GM19467 (cell line): ENCODE measurements around the gene ZG16B.

Experiments
- ATAC-seq: cut with Tn5 transposase; IDR thresholded peaks from one replicate; pipeline ENCODE4 v1.9.1; 2021; ENCODE audit warnings: mild to moderate bottlenecking, moderate library complexity; ENCODE audit not compliant: unreplicated experiment

Gene ZG16B

DNA sequence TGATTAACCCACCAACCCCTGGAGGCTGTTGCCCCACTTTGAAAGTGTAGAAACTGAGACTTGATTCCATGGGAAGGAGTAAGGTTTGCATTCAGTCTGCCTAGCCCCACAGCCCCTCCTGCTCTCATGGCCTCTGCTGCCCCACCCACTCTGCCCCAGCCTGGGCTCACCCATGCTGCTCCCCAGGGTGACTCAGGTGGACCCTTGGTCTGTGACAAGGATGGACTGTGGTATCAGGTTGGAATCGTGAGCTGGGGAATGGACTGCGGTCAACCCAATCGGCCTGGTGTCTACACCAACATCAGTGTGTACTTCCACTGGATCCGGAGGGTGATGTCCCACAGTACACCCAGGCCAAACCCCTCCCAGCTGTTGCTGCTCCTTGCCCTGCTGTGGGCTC is 25.4 kb upstream of the ZG16B start:
- no peak for ATAC-seq

DNA sequence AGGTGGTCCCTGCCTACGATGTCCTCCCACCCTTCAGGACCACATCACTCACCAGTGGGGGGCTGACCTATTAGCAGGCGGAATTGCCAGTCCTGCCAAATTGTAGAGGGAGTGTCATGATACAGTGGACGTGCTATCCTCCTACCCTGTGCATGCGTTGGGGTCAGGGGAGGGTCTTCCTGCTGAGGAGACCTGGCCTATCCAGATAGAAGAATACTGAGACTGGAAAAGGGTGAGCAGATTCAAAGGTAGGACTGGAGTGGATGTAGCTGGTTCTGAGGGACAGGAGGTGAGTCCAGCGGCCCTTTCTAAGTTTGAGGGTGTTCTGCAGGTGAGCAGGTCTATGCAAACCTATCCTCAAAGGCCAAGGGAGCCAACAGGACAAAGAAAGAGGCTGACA is 23.8 kb upstream of the ZG16B start:
- ATAC-seq: no peak

DNA sequence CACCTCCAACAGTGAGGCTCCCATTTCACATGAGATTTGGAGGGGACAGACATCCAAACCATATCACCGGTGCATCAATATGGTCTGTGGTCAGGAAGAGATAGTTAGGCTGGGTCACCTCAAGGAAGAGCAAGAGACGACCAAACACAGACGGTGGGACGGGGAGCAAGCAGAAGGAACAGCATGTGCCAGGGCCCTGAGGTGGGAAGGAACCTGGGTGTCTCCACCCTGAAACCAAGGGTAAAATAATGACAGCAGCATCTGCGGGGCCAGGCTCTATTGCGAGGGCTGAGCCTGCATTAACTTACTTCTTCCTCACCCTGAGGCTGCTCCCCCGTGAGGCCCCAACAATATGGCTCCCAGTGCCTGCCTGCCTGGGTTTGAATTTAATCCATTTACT is 21.9 kb upstream of the ZG16B start:
- ATAC-seq: no peak

- ATAC-seq: no peak
Observed at GRCh38 chr16:2809149-2809760, 20.8 kb upstream of the ZG16B start.

DNA sequence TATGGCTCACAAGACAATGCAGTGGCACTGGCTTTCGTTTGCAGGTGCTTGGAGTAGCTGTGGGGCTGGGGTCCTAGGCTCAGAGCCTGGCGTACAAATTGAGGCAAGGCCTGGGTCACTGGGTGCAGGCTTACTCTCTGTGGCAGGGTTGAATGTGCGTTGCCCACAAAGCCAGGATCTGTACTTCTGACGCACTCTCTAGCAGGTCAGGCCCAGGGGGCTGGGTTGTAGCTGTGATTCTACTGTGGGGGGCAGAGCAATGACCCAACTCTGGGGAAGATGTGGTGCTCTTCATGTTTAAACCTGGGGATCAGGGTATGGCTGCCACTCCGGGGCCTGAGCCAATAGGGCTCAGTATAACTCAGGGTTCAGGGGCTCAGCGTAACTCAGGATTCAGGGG is 19.5 kb upstream of the ZG16B start:
- ATAC-seq: no peak

- ATAC-seq: no peak
Observed at GRCh38 chr16:2811703-2812471, 18.2 kb upstream of the ZG16B start.

- ATAC-seq: no peak
Observed at GRCh38 chr16:2813771-2814221, 16.3 kb upstream of the ZG16B start.

GRCh38 chr16:2814551-2815298 is 15.4 kb upstream of the ZG16B start:
- no peak for ATAC-seq

DNA sequence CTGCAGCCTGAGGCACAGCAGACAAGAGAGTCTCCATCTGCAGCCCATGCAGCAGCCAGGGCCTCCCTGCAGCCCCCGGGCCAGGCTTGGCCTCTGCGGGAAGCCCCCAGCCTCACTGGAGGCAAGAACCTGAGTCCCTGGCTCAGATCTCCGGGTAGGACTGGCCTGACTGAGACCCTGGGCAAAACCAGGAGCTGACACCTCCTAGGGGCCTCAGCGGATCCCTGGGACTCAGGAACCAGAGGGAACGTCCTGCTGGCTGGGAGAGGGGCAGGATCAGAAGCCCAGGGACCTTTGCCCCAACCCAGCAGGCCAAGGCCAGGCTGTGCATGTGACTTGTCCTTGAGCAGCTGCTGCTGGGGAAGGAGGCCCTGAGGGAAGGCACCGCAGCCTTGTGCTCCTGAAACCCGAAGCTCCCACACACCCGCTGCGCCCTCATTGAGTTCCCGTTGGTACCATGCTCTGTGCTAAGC is 14.8 kb upstream of the ZG16B start:
- ATAC-seq: no peak

DNA sequence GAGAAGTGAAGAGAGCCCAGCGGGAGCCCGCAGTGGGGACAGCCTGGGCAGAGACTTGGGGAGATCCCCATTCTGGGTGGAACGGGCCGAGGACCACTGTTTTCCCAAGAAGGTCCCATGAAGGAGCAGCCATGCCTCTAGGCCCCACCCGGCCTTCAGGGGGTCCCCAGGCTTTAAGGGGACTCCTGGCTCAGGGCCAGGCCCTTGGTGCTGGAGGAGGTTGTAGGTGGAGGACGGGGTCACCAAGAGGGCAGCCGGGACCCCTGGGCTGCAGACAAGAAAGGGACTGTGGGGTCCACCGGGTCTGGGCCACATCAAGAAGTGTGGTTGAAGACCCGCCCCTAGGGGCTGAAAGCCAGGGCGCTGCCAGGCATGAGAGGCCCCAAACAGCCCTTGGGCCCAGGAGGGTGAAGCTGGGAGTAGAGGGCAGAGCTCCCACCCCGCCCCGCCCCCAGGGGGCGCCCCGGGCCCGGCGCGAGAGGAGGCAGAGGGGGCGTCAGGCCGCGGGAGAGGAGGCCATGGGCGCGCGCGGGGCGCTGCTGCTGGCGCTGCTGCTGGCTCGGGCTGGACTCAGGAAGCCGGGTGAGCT is 13.3 kb upstream of the ZG16B start, which contains the start of gene PRSS21:
Gene PRSS21, plus strand, starts transcription at position 487 of the 589 bp plus-strand sequence. Its CDS starts 32 bp downstream, at position 519.
- no peak for ATAC-seq

DNA sequence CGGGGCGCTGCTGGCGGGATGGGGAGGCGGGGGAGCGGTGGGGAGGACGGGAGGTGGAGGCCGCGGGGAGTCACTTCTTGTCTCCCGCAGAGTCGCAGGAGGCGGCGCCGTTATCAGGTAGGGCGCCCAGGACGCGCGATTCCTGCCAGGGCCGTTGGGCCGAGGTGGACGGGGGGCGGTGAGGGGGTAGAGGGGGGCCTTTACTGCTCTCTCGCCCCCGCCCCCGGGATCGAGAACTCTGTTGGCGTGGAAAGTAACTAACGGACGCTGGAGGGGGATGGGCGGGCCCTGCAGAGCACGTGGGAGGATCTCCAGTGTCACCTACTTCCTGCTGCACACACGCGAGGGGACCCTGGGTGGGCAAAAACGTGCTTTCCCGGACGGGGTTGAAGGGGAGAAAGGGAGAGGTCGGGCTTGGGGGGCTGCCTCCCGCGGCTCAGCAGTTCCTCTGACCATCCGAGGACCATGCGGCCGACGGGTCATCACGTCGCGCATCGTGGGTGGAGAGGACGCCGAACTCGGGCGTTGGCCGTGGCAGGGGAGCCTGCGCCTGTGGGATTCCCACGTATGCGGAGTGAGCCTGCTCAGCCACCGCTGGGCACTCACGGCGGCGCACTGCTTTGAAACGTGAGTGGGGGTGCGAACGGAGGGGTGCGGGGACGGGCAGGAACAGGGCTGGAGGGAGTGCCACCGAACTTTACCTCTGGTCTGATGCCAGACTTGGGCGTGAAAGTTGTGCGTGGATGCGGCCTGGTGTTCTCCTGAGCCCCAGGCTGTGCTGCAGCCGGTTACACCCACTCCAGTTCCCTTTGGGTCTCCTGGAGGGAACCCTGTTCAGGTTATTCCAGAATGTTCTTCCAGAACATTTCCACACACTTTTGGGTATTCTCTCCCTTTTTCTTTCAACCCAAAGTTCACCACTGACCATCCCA is 12.5 kb upstream of the ZG16B start:
- ATAC-seq: no peak

- no peak for ATAC-seq
Observed at GRCh38 chr16:2818272-2818876, 11.7 kb upstream of the ZG16B start.

DNA sequence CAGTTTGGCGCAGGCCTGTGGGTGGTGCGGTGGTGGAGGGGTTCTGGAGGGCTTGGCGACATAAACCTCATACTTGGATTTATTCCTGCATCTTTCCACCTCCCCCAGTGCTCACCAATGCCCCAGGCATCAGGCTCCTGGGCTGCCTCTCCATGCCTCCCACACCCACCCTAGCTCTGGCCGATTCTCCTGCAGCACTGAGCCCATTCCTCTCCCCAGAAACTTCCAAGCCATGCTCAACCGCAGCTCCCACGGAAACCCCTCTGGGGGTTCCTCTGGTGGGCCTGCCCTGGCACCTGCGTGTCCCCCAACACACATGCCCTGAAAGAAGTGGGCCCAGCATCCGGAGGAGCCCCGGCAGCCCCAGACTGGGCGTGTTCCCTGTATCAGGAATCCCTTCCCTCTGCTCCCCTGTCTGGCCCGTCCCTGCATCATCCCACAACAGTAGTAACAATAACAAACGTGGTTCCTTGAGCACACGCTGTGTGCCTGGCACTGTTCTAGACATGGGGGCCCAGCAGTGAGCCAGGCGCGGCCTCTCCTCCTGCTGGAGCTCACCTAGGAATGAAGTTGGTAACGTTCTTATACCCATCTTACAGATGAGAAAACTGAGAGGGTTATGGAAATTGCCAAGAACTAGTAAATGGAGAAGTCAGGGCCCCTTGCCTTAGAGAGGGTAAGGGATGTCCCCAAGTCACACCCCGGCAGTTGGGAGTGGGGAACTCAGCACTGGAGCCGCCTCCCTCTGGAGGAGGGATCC is 10.7 kb upstream of the ZG16B start:
- ATAC-seq: no peak

DNA sequence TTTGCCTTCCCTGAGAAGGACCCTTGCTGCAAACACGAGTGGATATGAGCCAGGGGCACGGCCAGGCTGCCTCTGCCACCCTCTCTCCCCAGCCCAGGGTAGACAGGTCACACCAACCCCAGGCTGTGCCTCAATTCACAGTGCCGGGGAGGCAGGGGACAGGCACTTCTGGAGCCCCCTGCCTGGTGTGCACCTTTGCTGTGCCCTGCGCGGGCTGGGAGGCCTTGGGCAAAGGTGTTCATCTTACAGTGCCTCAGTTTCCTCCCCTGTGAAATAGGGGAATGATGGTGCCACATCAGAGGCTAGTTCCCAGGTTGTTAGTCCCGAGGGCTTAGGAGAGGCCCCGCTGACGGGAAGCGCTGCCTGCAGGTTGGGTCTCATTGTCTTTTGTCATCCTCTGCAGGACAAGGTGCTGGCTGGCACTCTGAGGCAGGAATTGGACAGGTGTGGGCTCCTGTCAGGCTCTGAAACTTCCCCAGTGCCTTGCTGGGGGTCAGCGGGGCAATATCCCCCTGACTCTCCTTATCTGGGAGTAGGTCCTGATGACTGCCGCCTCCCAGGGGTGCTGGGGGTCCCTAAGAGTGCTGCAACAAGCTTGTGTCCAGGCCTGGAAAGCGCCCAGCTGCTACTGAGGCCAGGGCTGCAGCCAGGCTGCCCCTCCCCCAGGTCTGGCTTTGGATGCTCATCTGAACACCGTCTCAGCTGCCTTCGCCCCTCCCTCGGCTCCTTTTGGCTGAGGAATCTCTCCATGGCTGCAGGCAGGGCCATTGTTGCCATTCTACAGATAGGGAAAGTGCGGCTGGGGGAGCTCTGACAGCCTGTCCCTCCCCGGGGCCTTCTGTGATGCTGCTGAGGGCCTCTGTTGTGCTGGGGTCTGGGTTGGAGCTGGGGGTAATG is 9.9 kb upstream of the ZG16B start:
- no peak for ATAC-seq

- ATAC-seq: no peak
Observed at GRCh38 chr16:2820836-2821486, 9.1 kb upstream of the ZG16B start.

- no peak for ATAC-seq
Observed at GRCh38 chr16:2821487-2822157, 8.5 kb upstream of the ZG16B start.

GRCh38 chr16:2822158-2822495 is 8.0 kb upstream of the ZG16B start:
- no peak for ATAC-seq
